Measurements from ENCODE around the gene ABHD16B. TPM values are rescaled to one million over a fixed set of nuclear protein-coding genes. Genes with fewer than 3 reads are reported as not detected.

Gene ABHD16B
- polyA plus RNA-seq, 1 donor (not counting 4 experiments of a cell fraction or from before 2014, with no cell fraction given) = not detected

- Histone ChIP-seq H3K4me1 (ENCODE audit: control insufficient read depth, extremely low read depth, insufficient read depth, low read length) (no peaks in the 10 kb centered on the region), H3K4me3 (ENCODE audit: control insufficient read depth in 2 of 3, extremely low read depth in 1 of 3, insufficient read depth in 2 of 3, low read depth in 1 of 3, low read length in 3 of 3) (no peak overlapping the region), H3K27ac (ENCODE audit: control insufficient read depth, insufficient read depth, low read length) (no peak overlapping the region), H2AFZ (ENCODE audit: control insufficient read depth, low read length) (no peak overlapping the region), H3K36me3 (ENCODE audit: control insufficient read depth in 2 of 2, extremely low read depth in 1 of 2, insufficient read depth in 2 of 2, low read length in 2 of 2) (no peaks in the 10 kb centered on the region), H3K9ac (ENCODE audit: control insufficient read depth, extremely low read depth, insufficient read depth, low read length) (no peak overlapping the region), H3K4me2 (ENCODE audit: control insufficient read depth, extremely low read depth, insufficient read depth, low read depth, low read length) (no peak overlapping the region), H3K27me3 (ENCODE audit: control insufficient read depth, extremely low read depth, insufficient read depth, low read length) (peaks cover 28% of the 10 kb centered on the region), H3K79me2 (ENCODE audit: control insufficient read depth, insufficient read depth, low read length) (no peaks in the 10 kb centered on the region), H3K9me3 (ENCODE audit: control insufficient read depth, low read depth, low read length) (no peaks in the 10 kb centered on the region), H3K9me1 (ENCODE audit: control insufficient read depth, extremely low read depth, insufficient read depth, low read length) (no peaks in the 10 kb centered on the region), H4K20me1 (ENCODE audit: control insufficient read depth, extremely low read depth, insufficient read depth, low read length) (peaks cover 2% of the 10 kb centered on the region)
- no peak for FAIRE-seq
- no peak for DNase-seq (ENCODE audit: low read depth, low spot score)
- dilution Hi-C loops (cut with MboI; ENCODE audit: extremely low pct_ligation_motif_present, low sequenced_read_pairs) = no loop called here
- TF ChIP-seq EZH2 (IDR thresholded peaks at IDR 0.05; ENCODE audit: low read length) = no peak
- TF ChIP-seq CTCF (optimal IDR thresholded peaks at IDR 0.05 in 1 of 3, IDR thresholded peaks at IDR 0.05 in 1 of 3, conservative IDR thresholded peaks at IDR 0.05 in 1 of 3; ENCODE audit: extremely low read depth in 1 of 3, insufficient read depth in 2 of 3, low read length in 3 of 3) = no peak
Measured at GRCh38 chr20:63836458-63837344, 24.6 kb upstream of the ABHD16B start.

GRCh38 chr20:63837479-63837878 is 23.8 kb upstream of the ABHD16B start:
- H3K79me2 ChIP-seq (ENCODE audit: control insufficient read depth, insufficient read depth, low read length) = no peaks in the 10 kb centered on the region
- H2AFZ ChIP-seq (ENCODE audit: control insufficient read depth, low read length) = no peak overlapping the region
- H3K27ac ChIP-seq (ENCODE audit: control insufficient read depth, insufficient read depth, low read length) = no peak overlapping the region
- peaks cover 20% of the 10 kb centered on the region for H3K27me3 ChIP-seq (ENCODE audit: control insufficient read depth, extremely low read depth, insufficient read depth, low read length)
- peaks cover under 1% of the 10 kb centered on the region for H3K4me1 ChIP-seq (ENCODE audit: control insufficient read depth, extremely low read depth, insufficient read depth, low read length)
- H3K9me3 ChIP-seq (ENCODE audit: control insufficient read depth, low read depth, low read length) = no peaks in the 10 kb centered on the region
- no peaks in the 10 kb centered on the region for H3K36me3 ChIP-seq (ENCODE audit: control insufficient read depth in 2 of 2, extremely low read depth in 1 of 2, insufficient read depth in 2 of 2, low read length in 2 of 2)
- DNase-seq (ENCODE audit: low read depth, low spot score) = no peak
- dilution Hi-C loops (cut with MboI; ENCODE audit: extremely low pct_ligation_motif_present, low sequenced_read_pairs) = no loop called here
- no peak for TF ChIP-seq EZH2 (IDR thresholded peaks at IDR 0.05; ENCODE audit: low read length)
- no peak for TF ChIP-seq CTCF (optimal IDR thresholded peaks at IDR 0.05 in 1 of 3, IDR thresholded peaks at IDR 0.05 in 1 of 3, conservative IDR thresholded peaks at IDR 0.05 in 1 of 3; ENCODE audit: extremely low read depth in 1 of 3, insufficient read depth in 2 of 3, low read length in 3 of 3)
- no peak overlapping the region for H3K9ac ChIP-seq (ENCODE audit: control insufficient read depth, extremely low read depth, insufficient read depth, low read length)
- no peak overlapping the region for H3K4me3 ChIP-seq (ENCODE audit: control insufficient read depth in 2 of 3, extremely low read depth in 1 of 3, insufficient read depth in 2 of 3, low read depth in 1 of 3, low read length in 3 of 3)
- FAIRE-seq = no peak
- peaks cover 2% of the 10 kb centered on the region for H4K20me1 ChIP-seq (ENCODE audit: control insufficient read depth, extremely low read depth, insufficient read depth, low read length)
- H3K4me2 ChIP-seq (ENCODE audit: control insufficient read depth, extremely low read depth, insufficient read depth, low read depth, low read length) = no peak overlapping the region
- H3K9me1 ChIP-seq (ENCODE audit: control insufficient read depth, extremely low read depth, insufficient read depth, low read length) = no peaks in the 10 kb centered on the region

All from keratinocyte (primary cell).